ENCODE measurements around the gene TBL1X.
"Not testable (repeated sequence)": the region's sequence is repeated elsewhere in the genome, so short reads cannot be mapped to it uniquely, and the experiment has no call there.

Gene TBL1X

GRCh38 chrX:9464435-9465371 is at the start of gene TBL1X:
TBL1X (plus strand) TSS chrX:9465058; CDS start chrX:9653587, 188,529 bp downstream.
- DNase-seq, result peak; percentile 55

- DNase-seq, result no peak
These were observed 48.1 kb upstream of the TBL1X start for GRCh38 chrX:9416562-9417348.

- no peak for DNase-seq
These were observed 46.6 kb upstream of the TBL1X start for GRCh38 chrX:9418262-9418661.

GRCh38 chrX:9420275-9421265 is 44.3 kb upstream of the TBL1X start:
- DNase-seq, result no peak

GRCh38 chrX:9429767-9430166 is 35.1 kb upstream of the TBL1X start:
- DNase-seq, result no peak

GRCh38 chrX:9430346-9430921 is 34.4 kb upstream of the TBL1X start:
- no peak for DNase-seq

- DNase-seq, result no peak
These were observed 33.6 kb upstream of the TBL1X start for GRCh38 chrX:9431281-9431680.

GRCh38 chrX:9433596-9433995 is 31.3 kb upstream of the TBL1X start:
- DNase-seq, result no peak

GRCh38 chrX:9434051-9434550 is 30.8 kb upstream of the TBL1X start:
- no peak for DNase-seq

- DNase-seq, result not testable (repeated sequence)
These were observed 29.8 kb upstream of the TBL1X start for GRCh38 chrX:9435086-9435485.

GRCh38 chrX:9436812-9437211 is 28.0 kb upstream of the TBL1X start:
- no peak for DNase-seq

- no peak for DNase-seq
These were observed 25.8 kb upstream of the TBL1X start for GRCh38 chrX:9438933-9439494.

GRCh38 chrX:9440116-9440844 is 24.6 kb upstream of the TBL1X start:
- no peak for DNase-seq

GRCh38 chrX:9442056-9442455 is 22.8 kb upstream of the TBL1X start:
- no peak for DNase-seq

- no peak for DNase-seq
These were observed 21.5 kb upstream of the TBL1X start for GRCh38 chrX:9443327-9443726.

- no peak for DNase-seq
These were observed 17.0 kb upstream of the TBL1X start for GRCh38 chrX:9447906-9448305.

GRCh38 chrX:9456250-9457074 is 8.4 kb upstream of the TBL1X start:
- DNase-seq, result peak; percentile 27

- DNase-seq, result not testable (repeated sequence)
These were observed 6.8 kb upstream of the TBL1X start for GRCh38 chrX:9458034-9458433.

GRCh38 chrX:9458516-9459078 is 6.3 kb upstream of the TBL1X start:
- DNase-seq, result no peak

Measured in CD4-positive, alpha-beta T cell treated with Interferon gamma for 1 hour (primary cell).